ENCODE data around the gene PRPF40B.

DNA sequence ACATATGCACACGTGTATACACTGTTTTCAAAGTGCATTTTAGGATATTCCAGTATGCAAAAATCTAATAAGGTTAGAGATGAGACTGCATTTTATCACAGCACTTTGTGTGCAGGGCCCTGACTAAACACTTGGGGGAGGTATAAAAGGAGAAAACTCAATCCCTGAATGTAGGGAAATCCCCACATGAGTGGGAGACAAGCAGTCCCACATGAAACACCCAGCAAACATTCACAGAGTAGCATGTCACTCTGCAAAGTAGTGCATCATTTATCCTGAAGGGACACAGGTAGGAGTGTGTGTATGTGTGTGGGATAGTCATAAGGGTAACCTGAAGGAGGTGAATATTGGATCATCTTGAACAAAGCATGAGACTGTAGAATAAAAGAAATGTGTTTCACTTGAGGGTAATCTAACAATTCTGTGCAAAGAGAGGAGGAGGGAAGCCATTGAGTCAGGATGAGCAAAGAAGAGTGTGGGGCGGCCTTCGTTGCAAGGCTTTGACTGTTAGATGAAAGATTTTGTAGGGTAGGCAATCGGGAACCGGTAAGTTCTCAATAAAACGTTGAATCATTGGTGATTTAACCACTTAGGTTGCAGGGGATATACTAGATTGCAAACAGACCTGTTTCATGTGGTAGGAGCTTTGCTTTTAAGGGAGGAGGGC lies 2.9 kb downstream of the PRPF40B start:
- TF ChIP-seq, protein P1, sequence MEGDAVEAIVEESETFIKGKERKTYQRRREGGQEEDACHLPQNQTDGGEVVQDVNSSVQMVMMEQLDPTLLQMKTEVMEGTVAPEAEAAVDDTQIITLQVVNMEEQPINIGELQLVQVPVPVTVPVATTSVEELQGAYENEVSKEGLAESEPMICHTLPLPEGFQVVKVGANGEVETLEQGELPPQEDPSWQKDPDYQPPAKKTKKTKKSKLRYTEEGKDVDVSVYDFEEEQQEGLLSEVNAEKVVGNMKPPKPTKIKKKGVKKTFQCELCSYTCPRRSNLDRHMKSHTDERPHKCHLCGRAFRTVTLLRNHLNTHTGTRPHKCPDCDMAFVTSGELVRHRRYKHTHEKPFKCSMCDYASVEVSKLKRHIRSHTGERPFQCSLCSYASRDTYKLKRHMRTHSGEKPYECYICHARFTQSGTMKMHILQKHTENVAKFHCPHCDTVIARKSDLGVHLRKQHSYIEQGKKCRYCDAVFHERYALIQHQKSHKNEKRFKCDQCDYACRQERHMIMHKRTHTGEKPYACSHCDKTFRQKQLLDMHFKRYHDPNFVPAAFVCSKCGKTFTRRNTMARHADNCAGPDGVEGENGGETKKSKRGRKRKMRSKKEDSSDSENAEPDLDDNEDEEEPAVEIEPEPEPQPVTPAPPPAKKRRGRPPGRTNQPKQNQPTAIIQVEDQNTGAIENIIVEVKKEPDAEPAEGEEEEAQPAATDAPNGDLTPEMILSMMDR (IDR thresholded peaks at IDR 0.05): no peak
- no peak for TF ChIP-seq POLR2A (IDR thresholded peaks at IDR 0.05)
